ENCODE data around the gene CDK14. TPM values are rescaled to one million over a fixed set of nuclear protein-coding genes. Genes with fewer than 3 reads are reported as not detected.
"Not testable (repeated sequence)": the region's sequence is repeated elsewhere in the genome, so short reads cannot be mapped to it uniquely, and the experiment has no call there.

Gene CDK14
- total RNA-seq, 3 donors from 2014 or later: 0.71 to 1.1 (median 0.95) TPM

GRCh38 chr7:90792301-90792700, 196.2 kb downstream of the CDK14 start:
- Mint-ChIP-seq H3K36me3 (ENCODE audit: insufficient read depth) (peaks cover 2% of the 10 kb centered on the region), H3K27me3 (ENCODE audit: low read depth) (no peaks in the 10 kb centered on the region), H3K4me1 (ENCODE audit: low read depth) (no peaks in the 10 kb centered on the region), H3K4me3 (no peak overlapping the region), H3K9me3 (peaks cover 37% of the 10 kb centered on the region)
- ATAC-seq: no peak
- DNase-seq: no peak

DNA sequence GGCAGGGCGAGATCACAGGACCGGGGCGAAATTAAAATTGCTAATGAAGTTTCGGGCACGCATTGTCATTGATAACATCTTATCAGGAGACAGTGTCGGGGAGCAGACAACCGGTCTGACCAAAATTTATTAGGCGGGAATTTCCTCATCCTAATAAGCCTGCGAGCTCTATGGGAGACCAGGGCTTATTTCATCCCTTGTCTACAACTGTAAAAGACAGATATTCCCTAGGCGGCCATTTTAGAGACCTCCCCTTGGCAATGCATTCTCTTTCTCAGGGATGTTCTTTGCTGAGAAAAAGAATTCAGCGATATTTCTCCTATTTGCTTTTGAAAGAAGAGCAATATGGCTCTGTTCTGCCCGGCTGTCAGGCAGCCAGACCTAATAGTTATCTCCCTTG, 198.1 kb downstream of the CDK14 start:
- peaks cover 41% of the 10 kb centered on the region for H3K9me3 Mint-ChIP-seq
- not testable (repeated sequence) for ATAC-seq; H3K36me3 Mint-ChIP-seq (ENCODE audit: insufficient read depth); DNase-seq; H3K27me3 Mint-ChIP-seq (ENCODE audit: low read depth); H3K4me1 Mint-ChIP-seq (ENCODE audit: low read depth); H3K4me3 Mint-ChIP-seq

DNA sequence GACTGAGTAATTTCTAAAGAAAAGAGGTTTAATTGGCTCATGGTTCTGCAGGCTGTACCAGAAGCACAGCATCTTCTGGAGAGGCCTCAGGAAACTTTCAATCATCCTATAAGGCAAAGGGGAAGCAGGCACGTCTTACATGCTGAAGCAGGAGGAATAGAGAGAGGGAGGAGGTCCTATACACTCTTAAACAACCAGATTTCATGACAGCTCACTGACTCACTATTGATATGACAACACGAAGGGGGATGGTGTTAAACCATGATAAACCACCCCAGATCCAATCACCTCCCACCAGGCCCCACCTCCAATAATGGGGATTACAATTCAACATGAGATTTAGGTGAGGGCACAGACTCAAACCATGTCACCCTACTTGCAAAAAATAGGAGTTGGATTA, 201.5 kb downstream of the CDK14 start:
- no peaks in the 10 kb centered on the region for H3K4me1 Mint-ChIP-seq (ENCODE audit: low read depth)
- peaks cover 37% of the 10 kb centered on the region for H3K9me3 Mint-ChIP-seq
- no peak for DNase-seq
- peaks cover 2% of the 10 kb centered on the region for H3K36me3 Mint-ChIP-seq (ENCODE audit: insufficient read depth)
- H3K4me3 Mint-ChIP-seq: no peak overlapping the region
- no peaks in the 10 kb centered on the region for H3K27me3 Mint-ChIP-seq (ENCODE audit: low read depth)
- ATAC-seq: no peak

- DNase-seq (no peak), ATAC-seq (no peak)
- H3K27me3 Mint-ChIP-seq (ENCODE audit: low read depth): no peaks in the 10 kb centered on the region
- no peak overlapping the region for H3K4me3 Mint-ChIP-seq
- H3K4me1 Mint-ChIP-seq (ENCODE audit: low read depth): no peaks in the 10 kb centered on the region
- no peaks in the 10 kb centered on the region for H3K36me3 Mint-ChIP-seq (ENCODE audit: insufficient read depth)
- peaks cover 6% of the 10 kb centered on the region for H3K9me3 Mint-ChIP-seq
Observed at GRCh38 chr7:90804370-90804769, 208.2 kb downstream of the CDK14 start.

DNA sequence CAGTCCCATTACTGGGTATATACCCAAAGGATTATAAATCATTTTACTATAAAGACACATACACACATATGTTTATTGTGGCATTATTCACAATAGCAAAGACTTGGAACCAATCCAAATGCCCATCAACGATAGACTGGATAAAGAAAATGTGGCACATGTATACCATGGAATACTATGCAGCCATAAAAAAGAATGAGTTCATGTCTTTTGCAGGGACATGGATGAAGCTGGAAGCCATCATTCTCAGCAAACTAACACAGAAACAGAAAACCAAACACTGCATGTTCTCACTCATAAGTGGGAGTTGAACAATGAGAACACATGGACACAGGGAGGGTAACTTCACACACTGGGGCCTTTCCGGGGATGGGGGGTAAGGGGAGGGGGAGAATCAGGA, 219.4 kb downstream of the CDK14 start:
- not testable (repeated sequence) for H3K36me3 Mint-ChIP-seq (ENCODE audit: insufficient read depth); H3K4me3 Mint-ChIP-seq; H3K4me1 Mint-ChIP-seq (ENCODE audit: low read depth); H3K27me3 Mint-ChIP-seq (ENCODE audit: low read depth); DNase-seq; H3K9me3 Mint-ChIP-seq; ATAC-seq

GRCh38 chr7:90816511-90817142, 220.5 kb downstream of the CDK14 start:
- no peak overlapping the region for H3K4me3 Mint-ChIP-seq
- H3K27me3 Mint-ChIP-seq (ENCODE audit: low read depth): no peaks in the 10 kb centered on the region
- H3K36me3 Mint-ChIP-seq (ENCODE audit: insufficient read depth): no peaks in the 10 kb centered on the region
- ATAC-seq (peak; percentile 73 to 84), DNase-seq (no peak)
- H3K4me1 Mint-ChIP-seq (ENCODE audit: low read depth): no peaks in the 10 kb centered on the region
- H3K9me3 Mint-ChIP-seq: peaks cover 7% of the 10 kb centered on the region

DNA sequence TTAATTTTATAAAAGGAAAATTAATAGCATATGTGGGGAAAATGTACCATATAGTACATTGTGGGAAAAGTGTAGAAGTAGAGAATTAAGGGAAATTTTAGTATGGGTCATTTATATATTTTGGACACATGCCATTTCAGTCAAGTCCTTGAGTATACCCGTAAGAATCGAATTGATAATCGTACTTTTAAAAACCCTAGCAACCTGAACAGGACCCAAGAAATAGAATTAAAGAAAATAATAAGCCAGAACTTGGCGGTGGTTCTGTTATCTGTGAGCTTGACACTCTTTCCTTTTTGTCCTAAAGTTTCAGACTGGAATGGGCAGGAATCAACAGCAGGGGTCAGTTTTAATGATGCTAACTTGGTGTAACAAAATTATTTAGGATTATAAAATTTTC, 221.0 kb downstream of the CDK14 start:
- no peaks in the 10 kb centered on the region for H3K4me1 Mint-ChIP-seq (ENCODE audit: low read depth)
- ATAC-seq: no peak
- peaks cover 11% of the 10 kb centered on the region for H3K9me3 Mint-ChIP-seq
- H3K27me3 Mint-ChIP-seq (ENCODE audit: low read depth): no peaks in the 10 kb centered on the region
- no peak overlapping the region for H3K4me3 Mint-ChIP-seq
- DNase-seq: no peak
- H3K36me3 Mint-ChIP-seq (ENCODE audit: insufficient read depth): no peaks in the 10 kb centered on the region

GRCh38 chr7:90817846-90818245, 221.7 kb downstream of the CDK14 start:
- Mint-ChIP-seq H3K4me1 (ENCODE audit: low read depth) (no peaks in the 10 kb centered on the region), H3K36me3 (ENCODE audit: insufficient read depth) (no peaks in the 10 kb centered on the region), H3K27me3 (ENCODE audit: low read depth) (no peaks in the 10 kb centered on the region), H3K4me3 (no peak overlapping the region), H3K9me3 (peaks cover 11% of the 10 kb centered on the region)
- DNase-seq (no peak), ATAC-seq (no peak)

- H3K4me3 Mint-ChIP-seq: no peak overlapping the region
- H3K36me3 Mint-ChIP-seq (ENCODE audit: insufficient read depth): no peaks in the 10 kb centered on the region
Observed at GRCh38 chr7:90818341-90818740, 222.2 kb downstream of the CDK14 start.

GRCh38 chr7:90821961-90822620, 226.0 kb downstream of the CDK14 start:
- Mint-ChIP-seq H3K27me3 (ENCODE audit: low read depth) (no peaks in the 10 kb centered on the region), H3K4me1 (ENCODE audit: low read depth) (no peaks in the 10 kb centered on the region), H3K9me3 (peaks cover 4% of the 10 kb centered on the region), H3K36me3 (ENCODE audit: insufficient read depth) (no peaks in the 10 kb centered on the region), H3K4me3 (no peak overlapping the region)
- DNase-seq (no peak), ATAC-seq (no peak)

More at GRCh38 chr7:90818341-90818740, 222.2 kb downstream of the CDK14 start:
- DNase-seq (no peak), ATAC-seq (no peak)
- Mint-ChIP-seq H3K4me1 (ENCODE audit: low read depth) (no peaks in the 10 kb centered on the region), H3K9me3 (peaks cover 11% of the 10 kb centered on the region), H3K27me3 (ENCODE audit: low read depth) (no peaks in the 10 kb centered on the region)

- DNase-seq (no peak), ATAC-seq (no peak)
- H3K36me3 Mint-ChIP-seq (ENCODE audit: insufficient read depth): no peaks in the 10 kb centered on the region
- no peaks in the 10 kb centered on the region for H3K27me3 Mint-ChIP-seq (ENCODE audit: low read depth)
- H3K9me3 Mint-ChIP-seq: peaks cover 11% of the 10 kb centered on the region
- no peak overlapping the region for H3K4me3 Mint-ChIP-seq
- no peaks in the 10 kb centered on the region for H3K4me1 Mint-ChIP-seq (ENCODE audit: low read depth)
Observed at GRCh38 chr7:90824386-90825307, 228.5 kb downstream of the CDK14 start.

DNA sequence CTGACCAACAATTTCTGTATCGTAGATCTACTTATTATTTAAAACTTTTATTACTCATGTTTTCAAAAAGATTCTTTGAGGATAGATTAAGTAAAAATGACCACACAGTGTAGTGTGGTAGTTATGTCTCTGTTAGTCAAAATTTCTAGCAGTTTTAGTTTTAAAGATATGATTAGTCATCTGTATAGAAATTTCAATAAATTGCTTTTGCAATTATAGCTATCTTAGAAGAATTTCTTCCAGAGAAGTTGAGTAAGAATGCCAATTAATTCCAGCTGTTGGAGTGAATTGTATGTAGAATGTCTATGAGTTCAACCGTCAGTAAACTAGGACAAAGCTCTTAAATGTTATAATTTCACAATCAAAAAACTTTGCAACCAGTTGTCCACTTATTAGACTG, 229.7 kb downstream of the CDK14 start:
- no peak for ATAC-seq
- Mint-ChIP-seq H3K9me3 (peaks cover 15% of the 10 kb centered on the region), H3K4me3 (no peak overlapping the region), H3K4me1 (ENCODE audit: low read depth) (no peaks in the 10 kb centered on the region), H3K27me3 (ENCODE audit: low read depth) (no peaks in the 10 kb centered on the region), H3K36me3 (ENCODE audit: insufficient read depth) (no peaks in the 10 kb centered on the region)
- no peak for DNase-seq

DNA sequence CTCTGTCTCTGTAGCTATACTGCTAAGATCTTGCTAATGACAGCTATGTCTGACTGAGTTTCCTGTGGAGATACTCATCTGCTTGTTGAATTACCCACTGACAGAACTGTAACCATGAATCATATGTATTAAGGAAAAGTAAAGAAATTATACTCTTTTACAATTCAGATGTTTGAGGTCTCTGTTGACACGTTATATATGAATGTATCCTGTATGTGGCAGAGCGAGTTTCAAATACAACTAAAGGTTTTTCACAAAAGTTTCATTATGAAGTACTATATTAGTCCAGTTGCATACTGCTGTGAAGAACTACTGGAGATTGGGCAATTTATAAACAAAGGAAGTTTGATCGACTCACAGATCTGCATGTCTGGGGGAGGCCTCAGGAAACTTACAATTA, 232.5 kb downstream of the CDK14 start:
- Mint-ChIP-seq H3K27me3 (ENCODE audit: low read depth) (no peaks in the 10 kb centered on the region), H3K4me3 (no peak overlapping the region), H3K36me3 (ENCODE audit: insufficient read depth) (no peaks in the 10 kb centered on the region), H3K4me1 (ENCODE audit: low read depth) (no peaks in the 10 kb centered on the region), H3K9me3 (peaks cover 11% of the 10 kb centered on the region)
- no peak for DNase-seq
- peak; percentile 27 to 32 for ATAC-seq

DNA sequence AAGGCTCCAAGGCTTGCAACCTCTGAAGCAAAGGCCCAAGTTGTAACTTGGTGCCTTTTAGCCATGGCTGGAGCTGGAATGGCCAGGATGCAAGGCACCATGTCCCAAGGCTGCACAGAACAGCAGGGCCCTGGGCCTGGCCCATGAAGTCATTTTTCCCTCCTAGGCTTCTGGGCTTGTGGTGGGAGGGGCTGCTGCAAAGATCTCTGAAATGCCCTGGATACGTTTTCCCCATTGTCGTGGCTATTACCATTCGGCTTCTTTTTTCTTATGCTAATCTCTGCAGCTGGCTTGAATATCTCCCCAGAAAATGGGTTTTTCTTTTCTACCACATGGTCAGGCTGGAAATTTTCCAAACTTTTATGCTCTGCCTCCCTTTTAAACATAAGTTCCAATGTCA, 234.2 kb downstream of the CDK14 start:
- ATAC-seq (no peak), DNase-seq (no peak)
- Mint-ChIP-seq H3K9me3 (peaks cover 19% of the 10 kb centered on the region), H3K4me1 (ENCODE audit: low read depth) (no peaks in the 10 kb centered on the region), H3K27me3 (ENCODE audit: low read depth) (no peaks in the 10 kb centered on the region), H3K4me3 (no peak overlapping the region), H3K36me3 (ENCODE audit: insufficient read depth) (no peaks in the 10 kb centered on the region)

Data from activated T-cell treated with anti-CD3 and anti-CD28 coated beads, Interleukin-2, amount 50 U/mL, for 4 hours (primary cell).